ENCODE data around the gene POLR3E. TPM values are rescaled to one million over a fixed set of nuclear protein-coding genes. Genes with fewer than 3 reads are reported as not detected.

Gene POLR3E, protein sequence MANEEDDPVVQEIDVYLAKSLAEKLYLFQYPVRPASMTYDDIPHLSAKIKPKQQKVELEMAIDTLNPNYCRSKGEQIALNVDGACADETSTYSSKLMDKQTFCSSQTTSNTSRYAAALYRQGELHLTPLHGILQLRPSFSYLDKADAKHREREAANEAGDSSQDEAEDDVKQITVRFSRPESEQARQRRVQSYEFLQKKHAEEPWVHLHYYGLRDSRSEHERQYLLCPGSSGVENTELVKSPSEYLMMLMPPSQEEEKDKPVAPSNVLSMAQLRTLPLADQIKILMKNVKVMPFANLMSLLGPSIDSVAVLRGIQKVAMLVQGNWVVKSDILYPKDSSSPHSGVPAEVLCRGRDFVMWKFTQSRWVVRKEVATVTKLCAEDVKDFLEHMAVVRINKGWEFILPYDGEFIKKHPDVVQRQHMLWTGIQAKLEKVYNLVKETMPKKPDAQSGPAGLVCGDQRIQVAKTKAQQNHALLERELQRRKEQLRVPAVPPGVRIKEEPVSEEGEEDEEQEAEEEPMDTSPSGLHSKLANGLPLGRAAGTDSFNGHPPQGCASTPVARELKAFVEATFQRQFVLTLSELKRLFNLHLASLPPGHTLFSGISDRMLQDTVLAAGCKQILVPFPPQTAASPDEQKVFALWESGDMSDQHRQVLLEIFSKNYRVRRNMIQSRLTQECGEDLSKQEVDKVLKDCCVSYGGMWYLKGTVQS
- total RNA-seq: 25.9 and 31.4 TPM in 2 replicates

DNA sequence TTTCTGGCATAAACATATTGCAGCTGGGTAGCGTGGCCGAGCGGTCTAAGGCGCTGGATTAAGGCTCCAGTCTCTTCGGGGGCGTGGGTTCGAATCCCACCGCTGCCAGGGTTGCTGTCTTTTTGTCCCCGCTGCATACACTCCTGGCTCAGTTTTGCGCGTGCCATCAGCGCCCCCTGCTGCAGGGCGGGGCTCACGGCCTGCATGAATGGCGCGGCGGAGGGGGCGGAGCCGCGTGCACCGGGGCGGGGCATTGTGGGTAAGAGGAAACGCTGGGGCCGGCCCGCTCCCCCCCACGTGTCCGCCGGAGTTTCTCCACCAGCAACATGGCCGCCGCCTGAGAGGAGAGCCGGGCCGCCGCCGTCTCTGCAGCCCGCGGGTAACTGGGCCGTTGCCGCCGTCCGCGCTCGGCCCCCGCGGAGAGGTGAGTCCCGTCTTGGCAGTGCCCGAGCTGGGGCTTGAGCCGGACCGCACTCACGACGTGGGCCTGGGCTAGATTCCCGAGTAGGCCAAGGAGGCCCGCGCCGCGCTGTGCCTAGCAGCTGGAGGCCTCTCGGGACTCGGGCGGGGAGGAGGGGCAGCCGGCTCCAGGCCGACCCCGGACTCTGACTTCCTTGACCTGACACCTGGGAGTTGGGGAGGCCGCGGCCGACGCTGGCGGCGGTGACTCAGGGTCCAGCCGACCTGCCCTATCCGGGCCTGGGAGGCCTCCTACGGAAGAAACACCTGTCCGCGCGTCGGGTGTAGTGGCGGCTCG, at the start of gene POLR3E:
Gene POLR3E, plus strand, starts transcription at position 296 of the 757 bp plus-strand sequence. CDS start 5,560 bp downstream, outside the sequence.

DNA sequence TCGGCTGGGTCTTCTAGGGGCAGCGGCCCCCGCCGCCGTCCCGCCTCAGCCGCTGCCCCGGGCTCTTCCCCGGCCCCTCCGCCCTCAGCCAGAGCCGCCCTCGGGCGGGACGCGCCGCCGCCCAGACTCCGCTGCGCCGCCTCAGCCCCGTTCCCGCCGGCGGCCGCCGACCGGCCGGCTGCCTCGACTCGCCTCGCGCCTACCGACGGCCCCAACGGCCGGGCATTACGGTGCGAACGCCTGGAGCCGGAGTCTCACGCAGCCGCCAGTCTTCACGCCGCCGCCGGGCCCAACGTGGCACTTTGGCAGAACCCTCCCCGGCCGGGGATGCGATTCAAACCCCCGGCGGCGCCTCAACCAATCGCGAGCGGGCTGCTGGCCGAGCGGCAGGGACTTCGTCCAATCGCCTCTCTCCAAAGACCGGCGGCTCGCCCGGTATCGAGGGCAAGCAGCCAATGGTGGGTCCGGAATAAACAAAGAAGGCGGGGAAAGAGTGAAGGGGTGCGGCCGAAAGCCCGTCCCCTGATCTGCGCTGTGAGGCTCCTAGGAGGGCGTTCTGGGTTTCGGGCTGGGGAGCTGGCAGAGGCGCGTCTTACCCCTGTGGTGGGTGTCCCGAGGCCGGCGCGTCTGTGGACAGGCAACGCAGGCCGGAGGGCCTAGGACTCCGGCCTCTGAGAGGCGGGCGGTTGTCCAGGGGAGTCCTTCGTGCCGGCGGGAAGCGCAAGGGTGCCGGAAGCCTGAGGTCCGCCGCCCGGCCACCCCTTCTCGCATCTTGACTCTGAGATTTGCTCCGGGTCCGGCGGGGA, 77.3 kb downstream of the POLR3E start, which contains the start of gene CDR2:
Gene CDR2, minus strand, starts transcription at position 309 of the 806 bp plus-strand sequence. CDS start 310 bp downstream, outside the sequence.

Other genes starting within 250 kb of the POLR3E start
- 0.15 TPM in 1 of 2 replicates, not detected in the other for gene VWA3A, start 204.9 kb upstream of the POLR3E start, total RNA-seq
- not detected in 2 replicates for gene SDR42E2, start 134.9 kb upstream of the POLR3E start, total RNA-seq
- 22.3 and 23.0 TPM in 2 replicates for gene EEF2K, start 91.1 kb upstream of the POLR3E start, total RNA-seq
- gene CDR2, start 77.2 kb downstream of the POLR3E start, total RNA-seq: 18.9 and 22.3 TPM in 2 replicates
- gene NPIPB5, start 213.5 kb downstream of the POLR3E start, total RNA-seq: 33.6 and 44.8 TPM in 2 replicates

Data from cardiac ventricle fibroblast (primary cell).